ENCODE results near the gene BAD. TPM values are rescaled to one million over a fixed set of nuclear protein-coding genes. Genes with fewer than 3 reads are reported as not detected.

BAD gene
- total RNA-seq, 3 donors from 2014 or later (not counting 1 experiment from before 2014, with no cell fraction given) = 30.6 to 35.8 (median 31.6) TPM

DNA sequence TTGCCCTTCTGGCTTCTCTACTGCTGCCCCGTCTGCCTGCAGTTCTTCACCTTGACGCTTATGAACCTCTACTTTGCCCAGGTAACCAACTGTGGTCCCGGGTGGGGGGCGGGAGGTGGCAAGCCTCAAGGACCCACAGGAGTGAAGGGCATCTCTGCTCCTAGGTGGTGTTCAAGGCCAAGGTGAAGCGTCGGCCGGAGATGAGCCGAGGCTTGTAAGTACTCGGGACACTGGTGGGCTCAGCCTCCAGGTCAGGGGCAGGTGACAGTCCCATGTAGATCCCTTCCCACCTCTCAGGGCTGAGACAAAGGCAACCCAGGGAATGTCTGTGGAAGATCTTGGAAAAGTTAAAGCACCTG is 2.3 kb upstream of the BAD start:
- H3K4me1 ChIP-seq (ENCODE audit: control insufficient read depth, insufficient read depth, low read length) = peaks cover 27% of the 10 kb centered on the region
- Mint-ChIP-seq H3K4me3 (peak overlapping the region; percentile 83), H3K36me3 (no peaks in the 10 kb centered on the region), H3K4me1 (peaks cover 15 to 23% of the 10 kb centered on the region in 2 donors), H3K27ac (peak overlapping the region; percentile 85 to 96), H3K27me3 (ENCODE audit: low read depth in 2 of 2) (peaks cover 7 to 9% of the 10 kb centered on the region in 2 donors), H3K9me3 (no peaks in the 10 kb centered on the region)
- H3K27ac ChIP-seq (ENCODE audit: low read length) = no peak overlapping the region
- no peak overlapping the region for H3K4me3 ChIP-seq (ENCODE audit: low read length)
- H3K27me3 ChIP-seq (ENCODE audit: control insufficient read depth, insufficient read depth, low read length) = peaks cover 11% of the 10 kb centered on the region
- 97% methylated on average over 9 of the region's 9 CpGs for WGBS (ENCODE audit: insufficient coverage)
- intact Hi-C loops (cut with micrococcal nuclease) = no loop called here
- ATAC-seq (no peak), DNase-seq (no peak)
- H3K9me3 ChIP-seq (ENCODE audit: control insufficient read depth, insufficient read depth, low read length) = no peaks in the 10 kb centered on the region
- no peaks in the 10 kb centered on the region for H3K36me3 ChIP-seq (ENCODE audit: control insufficient read depth, insufficient read depth, low read length)
- TF ChIP-seq, protein P1, sequence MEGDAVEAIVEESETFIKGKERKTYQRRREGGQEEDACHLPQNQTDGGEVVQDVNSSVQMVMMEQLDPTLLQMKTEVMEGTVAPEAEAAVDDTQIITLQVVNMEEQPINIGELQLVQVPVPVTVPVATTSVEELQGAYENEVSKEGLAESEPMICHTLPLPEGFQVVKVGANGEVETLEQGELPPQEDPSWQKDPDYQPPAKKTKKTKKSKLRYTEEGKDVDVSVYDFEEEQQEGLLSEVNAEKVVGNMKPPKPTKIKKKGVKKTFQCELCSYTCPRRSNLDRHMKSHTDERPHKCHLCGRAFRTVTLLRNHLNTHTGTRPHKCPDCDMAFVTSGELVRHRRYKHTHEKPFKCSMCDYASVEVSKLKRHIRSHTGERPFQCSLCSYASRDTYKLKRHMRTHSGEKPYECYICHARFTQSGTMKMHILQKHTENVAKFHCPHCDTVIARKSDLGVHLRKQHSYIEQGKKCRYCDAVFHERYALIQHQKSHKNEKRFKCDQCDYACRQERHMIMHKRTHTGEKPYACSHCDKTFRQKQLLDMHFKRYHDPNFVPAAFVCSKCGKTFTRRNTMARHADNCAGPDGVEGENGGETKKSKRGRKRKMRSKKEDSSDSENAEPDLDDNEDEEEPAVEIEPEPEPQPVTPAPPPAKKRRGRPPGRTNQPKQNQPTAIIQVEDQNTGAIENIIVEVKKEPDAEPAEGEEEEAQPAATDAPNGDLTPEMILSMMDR (IDR thresholded peaks at IDR 0.05) = no peak

DNA sequence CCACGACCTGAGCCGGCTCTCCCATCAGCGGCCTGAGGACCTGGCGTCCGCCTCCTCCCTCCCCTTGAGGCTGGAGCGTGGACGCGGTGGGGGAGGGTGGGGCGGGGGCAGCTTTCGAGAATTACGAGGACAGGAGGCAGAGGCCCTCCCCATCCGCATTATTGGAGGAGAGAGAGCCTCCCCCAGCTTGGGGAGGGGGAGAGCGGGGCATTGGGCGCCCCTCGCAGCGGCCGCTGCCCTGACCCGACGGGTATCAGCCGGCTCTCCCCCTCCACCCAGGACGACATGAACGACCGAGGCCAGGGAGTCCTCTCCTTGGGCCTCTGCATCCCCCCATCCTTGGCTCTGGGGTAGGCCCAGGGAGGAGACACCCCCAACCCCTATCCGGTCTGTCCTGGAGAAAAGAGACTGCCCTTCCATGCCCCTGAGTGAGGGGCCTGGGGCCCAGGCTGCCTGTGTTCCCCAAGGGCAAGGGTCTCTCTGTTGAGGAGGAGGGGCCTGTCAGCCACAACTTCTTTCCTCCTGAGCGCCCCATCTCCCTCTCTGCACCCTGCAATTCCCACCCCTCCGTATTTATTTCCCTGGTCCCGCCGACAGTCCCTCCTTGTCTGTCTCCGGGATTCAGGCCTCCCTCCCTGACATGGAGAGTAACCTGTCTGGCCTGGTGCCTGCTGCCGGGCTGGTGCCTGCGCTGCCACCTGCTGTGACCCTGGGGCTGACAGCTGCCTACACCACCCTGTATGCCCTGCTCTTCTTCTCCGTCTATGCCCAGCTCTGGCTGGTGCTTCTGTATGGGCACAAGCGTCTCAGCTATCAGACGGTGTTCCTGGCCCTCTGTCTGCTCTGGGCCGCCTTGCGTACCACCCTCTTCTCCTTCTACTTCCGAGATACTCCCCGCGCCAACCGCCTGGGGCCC is 1.7 kb upstream of the BAD start:
- H3K4me3 Mint-ChIP-seq = peak overlapping the region; percentile 83
- Histone ChIP-seq H3K27ac (ENCODE audit: low read length) (peak overlapping the region; percentile 77), H3K27me3 (ENCODE audit: control insufficient read depth, insufficient read depth, low read length) (peaks cover 10% of the 10 kb centered on the region), H3K4me3 (ENCODE audit: low read length) (peak overlapping the region; percentile 41), H3K4me1 (ENCODE audit: control insufficient read depth, insufficient read depth, low read length) (peaks cover 25% of the 10 kb centered on the region), H3K36me3 (ENCODE audit: control insufficient read depth, insufficient read depth, low read length) (no peaks in the 10 kb centered on the region), H3K9me3 (ENCODE audit: control insufficient read depth, insufficient read depth, low read length) (no peaks in the 10 kb centered on the region)
- H3K27ac Mint-ChIP-seq = peak overlapping the region; percentile 85 to 96
- 42% methylated on average over 31 of the region's 40 CpGs for WGBS (ENCODE audit: insufficient coverage)
- H3K9me3 Mint-ChIP-seq = no peaks in the 10 kb centered on the region
- intact Hi-C loops (cut with micrococcal nuclease) = loop anchor here (1.0 kb wide), 3 partner anchors 16 to 45 kb away; partner anchors contain the start of gene FKBP2
- TF ChIP-seq, protein P1 (IDR thresholded peaks at IDR 0.05) = no peak
- ATAC-seq (no peak), DNase-seq (peak in 1 of 2 donors; percentile 57)
- peaks cover 7 to 9% of the 10 kb centered on the region in 2 donors for H3K27me3 Mint-ChIP-seq (ENCODE audit: low read depth in 2 of 2)
- H3K36me3 Mint-ChIP-seq = no peaks in the 10 kb centered on the region
- peaks cover 17 to 23% of the 10 kb centered on the region in 2 donors for H3K4me1 Mint-ChIP-seq

DNA sequence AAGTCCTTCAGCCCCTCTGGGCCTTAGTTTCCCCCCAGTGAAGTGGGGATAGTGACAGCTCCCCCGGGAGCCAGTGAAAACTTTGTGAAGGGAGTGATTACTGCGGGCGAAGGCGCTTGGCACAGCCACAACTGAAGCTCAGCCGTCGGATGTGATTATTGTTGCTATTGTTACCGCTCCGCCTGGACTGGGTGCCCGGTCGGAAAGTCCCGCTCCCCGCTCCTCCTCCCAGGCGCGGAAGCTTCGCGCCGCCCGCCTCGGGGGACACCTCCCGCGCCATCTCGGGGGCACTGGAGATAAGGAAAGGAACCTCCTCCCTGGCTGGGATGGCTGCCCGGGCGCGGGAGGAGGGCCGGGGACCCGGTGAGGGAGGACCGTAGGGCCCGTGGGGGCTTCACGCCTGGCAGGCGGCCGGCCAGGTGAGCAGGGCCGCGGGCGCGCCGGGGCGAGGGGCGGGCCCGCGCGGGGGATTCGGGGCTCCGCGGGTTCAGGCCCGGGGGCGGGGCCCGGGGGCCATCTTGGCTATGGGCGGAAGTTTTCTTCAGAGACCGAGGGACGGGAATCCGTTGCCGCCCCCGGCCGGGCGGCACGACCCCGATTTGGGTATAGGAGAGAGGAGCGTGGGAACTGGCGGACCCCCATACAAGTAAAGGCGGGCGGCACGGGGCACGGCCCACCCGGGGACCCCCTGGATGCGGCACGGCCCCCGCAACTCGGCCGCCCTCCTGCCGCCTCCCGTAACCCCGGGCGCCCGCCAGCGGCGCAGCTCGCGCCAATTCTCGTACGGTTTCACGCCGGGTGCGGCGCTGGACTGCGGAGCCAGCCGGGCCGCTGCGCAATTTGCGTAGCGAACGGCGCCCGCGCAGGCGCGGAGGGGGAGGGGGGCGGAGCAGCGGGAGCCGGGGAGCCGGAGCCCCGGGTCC is 758 bp upstream of the BAD start, which contains the start of gene GPR137:
Gene GPR137 (plus strand): TSS at position 887 of the 923 bp plus-strand sequence. CDS start 677 bp downstream, outside the sequence.
- peaks cover 0 to under 1% of the 10 kb centered on the region in 2 donors for H3K27me3 Mint-ChIP-seq (ENCODE audit: low read depth in 2 of 2)
- DNase-seq (peak; percentile 95 to 97), ATAC-seq (peak; percentile 71 to 86 (median 76))
- no peaks in the 10 kb centered on the region for H3K9me3 ChIP-seq (ENCODE audit: control insufficient read depth, insufficient read depth, low read length)
- peaks cover 22% of the 10 kb centered on the region for H3K4me1 ChIP-seq (ENCODE audit: control insufficient read depth, insufficient read depth, low read length)
- under 1% methylated on average over 102 of the region's 102 CpGs for WGBS (ENCODE audit: insufficient coverage)
- peak within 1 kb of the TSS; percentile 94 to 96 for H3K27ac Mint-ChIP-seq
- peaks cover 12 to 16% of the 10 kb centered on the region in 2 donors for H3K4me1 Mint-ChIP-seq
- intact Hi-C loops (cut with micrococcal nuclease) = loop anchor here (1.0 kb wide), 4 partner anchors 15 to 78 kb away; partner anchors contain the start of gene FKBP2
- peaks cover 2% of the 10 kb centered on the region for H3K27me3 ChIP-seq (ENCODE audit: control insufficient read depth, insufficient read depth, low read length)
- H3K9me3 Mint-ChIP-seq = no peaks in the 10 kb centered on the region
- H3K36me3 Mint-ChIP-seq = no peaks in the 10 kb centered on the region
- TF ChIP-seq, protein P1 (IDR thresholded peaks at IDR 0.05) = no peak
- H3K36me3 ChIP-seq (ENCODE audit: control insufficient read depth, insufficient read depth, low read length) = no peaks in the 10 kb centered on the region
- H3K4me3 ChIP-seq (ENCODE audit: low read length) = peak within 1 kb of the TSS; percentile 87
- H3K4me3 Mint-ChIP-seq = peak within 1 kb of the TSS; percentile 93
- peak within 1 kb of the TSS; percentile 99 for H3K27ac ChIP-seq (ENCODE audit: low read length)

All from natural killer cell (primary cell).